Large intestine (tissue), 3 donors: ENCODE data around the gene NFATC1. TPM values are rescaled to one million over a fixed set of nuclear protein-coding genes. Genes with fewer than 3 reads are reported as not detected.

Experiments
- DNase-seq, 2 donors: peaks; one replicate each; pipeline versions ENCODE4 v3.0.0 to v3.0.0-alpha.2; 2013
- H3K27ac ChIP-seq: one replicate; pipeline ENCODE4 v1.5.1; 2013; ENCODE audit warnings: low read length
- H3K27me3 ChIP-seq: 2 replicates; pipeline ENCODE4 v1.6.1; 2013; ENCODE audit warnings: low read length; ENCODE audit not compliant: control insufficient read depth, insufficient read depth
- H3K36me3 ChIP-seq: 2 replicates; pipeline ENCODE4 v1.6.1; 2013; ENCODE audit warnings: low read length; ENCODE audit not compliant: control insufficient read depth, insufficient read depth
- H3K4me1 ChIP-seq: one replicate; pipeline ENCODE4 v1.6.1; 2013; ENCODE audit warnings: low read length; ENCODE audit not compliant: control insufficient read depth, insufficient read depth
- H3K4me3 ChIP-seq: one replicate; pipeline ENCODE4 v1.5.1; 2013; ENCODE audit warnings: low read length
- H3K9me3 ChIP-seq: one replicate; pipeline ENCODE4 v1.6.1; 2013; ENCODE audit warnings: mild to moderate bottlenecking, low read depth, low read length, moderate library complexity; ENCODE audit not compliant: control insufficient read depth
- WGBS: methylation state at CpG from one replicate; pipeline ENCODE4 v1.1.5; 2013; ENCODE audit warnings: low lambda C conversion rate; ENCODE audit not compliant: insufficient coverage; 5-methylcytosine and 5-hydroxymethylcytosine counted together
- polyA plus RNA-seq: library from polyadenylated mRNA; unstranded; fragments of 120-200 nt; gene quantifications from one replicate; pipeline ENCODE4 v1.2.1, GENCODE V29; 2013

The NFATC1 gene
- polyA plus RNA-seq, 1 donor, result 6.9 TPM

DNA sequence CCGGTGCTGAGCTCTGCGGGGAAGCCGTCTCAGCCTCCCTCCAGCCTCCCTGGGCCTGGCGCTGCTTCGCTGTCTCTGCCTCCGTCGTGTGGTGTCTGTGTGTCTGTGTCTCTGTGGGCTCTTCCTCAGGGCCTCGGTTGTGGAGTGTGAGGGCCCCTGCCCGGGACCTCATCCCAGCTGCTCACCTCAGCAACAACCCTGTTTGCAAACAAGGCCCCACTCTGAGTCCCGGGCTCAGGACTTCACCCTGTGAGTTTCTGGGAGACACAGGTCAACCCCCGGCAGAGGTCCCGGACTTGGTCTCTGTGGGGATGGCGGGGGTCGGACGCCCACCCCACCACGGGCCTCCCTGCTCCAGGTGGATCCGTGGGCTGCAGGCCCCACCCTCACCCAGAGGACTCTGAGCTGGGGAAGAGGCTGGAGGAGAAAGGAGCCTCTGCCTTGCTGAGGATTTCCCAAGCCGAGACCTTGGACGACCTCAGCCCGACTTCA, 156.5 kb downstream of the NFATC1 start:
- H3K27ac ChIP-seq, result no peak overlapping the region
- H3K4me1 ChIP-seq, result no peaks in the 10 kb centered on the region
- no peak overlapping the region for H3K4me3 ChIP-seq
- H3K27me3 ChIP-seq, result no peaks in the 10 kb centered on the region
- WGBS, result no CpG with 5 or more reads among the region's 20 CpGs
- H3K9me3 ChIP-seq, result peaks cover 36% of the 10 kb centered on the region
- no peaks in the 10 kb centered on the region for H3K36me3 ChIP-seq
- DNase-seq, result no peak

DNA sequence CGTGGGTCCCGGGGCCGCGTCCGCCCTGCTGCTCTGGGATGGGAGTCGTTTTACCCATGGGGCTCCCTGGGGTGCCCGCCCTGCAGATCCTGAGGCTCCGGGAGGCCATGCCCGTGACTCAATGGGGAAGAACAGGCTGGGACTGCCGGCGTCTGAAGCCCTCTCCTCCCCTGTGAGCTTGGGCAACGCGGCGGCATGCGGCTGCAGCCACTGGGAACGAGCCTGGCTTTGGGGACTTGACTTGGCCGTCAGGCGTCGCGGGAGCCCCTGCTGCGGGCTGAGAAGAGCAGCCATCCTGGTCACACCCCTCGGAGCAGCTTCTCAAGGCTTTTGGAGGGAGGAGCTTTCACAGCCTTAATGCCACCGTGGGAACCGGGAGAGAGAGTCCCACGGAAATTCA, 157.0 kb downstream of the NFATC1 start:
- H3K36me3 ChIP-seq, result no peaks in the 10 kb centered on the region
- H3K4me1 ChIP-seq, result no peaks in the 10 kb centered on the region
- WGBS, result 100% methylated on average over 2 of the region's 25 CpGs
- no peak for DNase-seq
- peaks cover 32% of the 10 kb centered on the region for H3K9me3 ChIP-seq
- H3K27me3 ChIP-seq, result no peaks in the 10 kb centered on the region
- no peak overlapping the region for H3K27ac ChIP-seq
- no peak overlapping the region for H3K4me3 ChIP-seq

DNA sequence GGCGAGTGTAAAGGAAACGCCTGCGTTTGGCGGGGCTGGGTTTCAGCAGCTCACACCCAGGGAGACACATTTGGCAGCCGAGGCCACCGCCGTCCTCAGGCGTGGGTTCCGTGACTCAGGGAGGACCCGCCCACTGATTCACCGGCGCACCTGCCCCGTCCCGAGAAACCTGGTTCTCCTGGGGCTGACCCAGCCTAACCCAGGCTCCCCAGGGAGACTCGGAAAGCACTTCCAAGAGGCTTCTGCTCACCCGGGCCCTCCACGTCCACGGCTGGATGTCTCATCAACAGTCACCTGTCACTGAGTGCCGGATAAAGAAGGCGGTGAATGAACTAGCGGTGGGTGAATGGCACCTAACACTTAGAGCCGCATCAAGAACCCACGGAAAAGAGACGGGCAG, 157.4 kb downstream of the NFATC1 start:
- H3K9me3 ChIP-seq, result peaks cover 27% of the 10 kb centered on the region
- H3K27ac ChIP-seq, result no peak overlapping the region
- H3K4me3 ChIP-seq, result no peak overlapping the region
- no peaks in the 10 kb centered on the region for H3K36me3 ChIP-seq
- H3K4me1 ChIP-seq, result no peaks in the 10 kb centered on the region
- WGBS, result 90% methylated on average over 2 of the region's 24 CpGs
- no peaks in the 10 kb centered on the region for H3K27me3 ChIP-seq
- no peak for DNase-seq

DNA sequence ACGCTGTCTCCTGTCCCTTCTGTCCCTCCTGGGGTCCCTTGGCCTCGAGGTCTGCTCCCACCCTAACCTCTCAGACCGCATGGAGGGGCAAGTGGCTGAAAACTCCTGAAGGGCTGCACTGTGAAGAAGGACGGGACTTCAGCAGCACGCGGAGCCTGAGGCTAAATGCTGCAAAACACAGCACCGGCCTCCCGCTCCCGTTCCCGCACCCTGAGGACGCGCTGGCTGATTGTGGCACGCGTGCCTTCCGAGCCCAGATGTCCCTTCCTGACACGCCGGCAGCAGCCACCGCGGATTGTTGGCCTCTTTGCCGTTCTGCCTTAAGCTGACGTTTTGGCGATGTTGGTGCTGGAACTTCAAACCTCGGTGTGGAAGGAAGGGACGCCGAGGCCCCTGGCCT, 158.0 kb downstream of the NFATC1 start:
- H3K4me1 ChIP-seq, result no peaks in the 10 kb centered on the region
- H3K27me3 ChIP-seq, result no peaks in the 10 kb centered on the region
- WGBS, result no CpG with 5 or more reads among the region's 25 CpGs
- H3K4me3 ChIP-seq, result no peak overlapping the region
- DNase-seq, result no peak
- no peak overlapping the region for H3K27ac ChIP-seq
- H3K36me3 ChIP-seq, result no peaks in the 10 kb centered on the region
- peaks cover 22% of the 10 kb centered on the region for H3K9me3 ChIP-seq

GRCh38 chr18:79554321-79554720, 158.6 kb downstream of the NFATC1 start:
- Histone ChIP-seq H3K4me1 (no peaks in the 10 kb centered on the region), H3K9me3 (peaks cover 22% of the 10 kb centered on the region), H3K36me3 (no peaks in the 10 kb centered on the region), H3K27ac (no peak overlapping the region), H3K27me3 (no peaks in the 10 kb centered on the region), H3K4me3 (no peak overlapping the region)
- no CpG with 5 or more reads among the region's 13 CpGs for WGBS
- no peak for DNase-seq

DNA sequence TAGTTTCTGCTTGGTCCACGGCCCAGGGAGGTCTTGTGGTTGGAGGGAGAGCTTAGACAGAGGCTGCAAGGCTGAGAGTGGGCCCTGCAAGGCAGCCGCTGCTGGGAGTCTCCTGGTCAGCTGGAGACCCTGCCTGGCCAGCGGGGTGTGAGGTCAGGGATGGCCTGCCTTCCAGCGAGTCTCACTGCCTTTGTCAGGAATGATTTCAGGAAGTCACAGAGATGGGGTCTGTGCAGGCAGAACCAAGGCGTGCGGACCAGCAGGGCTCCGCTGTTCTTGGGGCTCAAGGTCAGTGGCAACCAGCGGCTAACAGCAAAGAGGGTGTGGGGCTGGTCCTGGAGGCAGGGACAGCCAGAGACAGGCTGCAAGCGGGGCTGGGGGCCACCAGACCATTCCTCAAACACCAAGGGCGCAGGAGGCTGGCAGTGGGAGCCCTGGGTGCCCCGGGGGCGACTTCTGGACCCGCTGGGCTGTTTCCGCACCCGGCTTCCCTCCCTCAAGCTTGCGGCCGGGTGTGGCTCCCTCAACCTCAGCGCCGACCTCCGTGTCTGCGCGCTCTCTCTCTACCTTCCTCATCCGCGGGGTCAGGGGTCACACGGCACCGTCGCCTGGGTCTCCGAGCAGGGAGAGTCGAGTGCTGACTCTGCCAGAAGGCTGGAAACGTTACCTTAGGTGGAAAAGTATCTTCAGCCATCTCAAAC, 159.4 kb downstream of the NFATC1 start:
- Histone ChIP-seq H3K27ac (no peak overlapping the region), H3K9me3 (peaks cover 25% of the 10 kb centered on the region), H3K4me1 (no peaks in the 10 kb centered on the region), H3K36me3 (no peaks in the 10 kb centered on the region), H3K27me3 (no peaks in the 10 kb centered on the region), H3K4me3 (no peak overlapping the region)
- no peak for DNase-seq
- no CpG with 5 or more reads among the region's 30 CpGs for WGBS

GRCh38 chr18:79555885-79556284, 160.2 kb downstream of the NFATC1 start:
- Histone ChIP-seq H3K27me3 (no peaks in the 10 kb centered on the region), H3K4me3 (no peak overlapping the region), H3K36me3 (no peaks in the 10 kb centered on the region), H3K27ac (no peak overlapping the region), H3K9me3 (peaks cover 25% of the 10 kb centered on the region), H3K4me1 (no peaks in the 10 kb centered on the region)
- WGBS, result no CpG with 5 or more reads among the region's 19 CpGs
- DNase-seq, result no peak

GRCh38 chr18:79556829-79557585, 161.3 kb downstream of the NFATC1 start:
- no peak for DNase-seq

GRCh38 chr18:79558196-79558932, 162.6 kb downstream of the NFATC1 start:
- H3K27me3 ChIP-seq, result no peaks in the 10 kb centered on the region
- peaks cover 18% of the 10 kb centered on the region for H3K9me3 ChIP-seq
- WGBS, result no CpG with 5 or more reads among the region's 25 CpGs
- H3K36me3 ChIP-seq, result no peaks in the 10 kb centered on the region
- no peak for DNase-seq
- no peaks in the 10 kb centered on the region for H3K4me1 ChIP-seq
- H3K4me3 ChIP-seq, result no peak overlapping the region
- H3K27ac ChIP-seq, result no peak overlapping the region

More at GRCh38 chr18:79556829-79557585, 161.3 kb downstream of the NFATC1 start:
- no peaks in the 10 kb centered on the region for H3K4me1 ChIP-seq
- H3K27me3 ChIP-seq, result no peaks in the 10 kb centered on the region
- H3K4me3 ChIP-seq, result no peak overlapping the region
- peaks cover 25% of the 10 kb centered on the region for H3K9me3 ChIP-seq
- H3K27ac ChIP-seq, result no peak overlapping the region
- WGBS, result no CpG with 5 or more reads among the region's 21 CpGs
- H3K36me3 ChIP-seq, result no peaks in the 10 kb centered on the region

DNA sequence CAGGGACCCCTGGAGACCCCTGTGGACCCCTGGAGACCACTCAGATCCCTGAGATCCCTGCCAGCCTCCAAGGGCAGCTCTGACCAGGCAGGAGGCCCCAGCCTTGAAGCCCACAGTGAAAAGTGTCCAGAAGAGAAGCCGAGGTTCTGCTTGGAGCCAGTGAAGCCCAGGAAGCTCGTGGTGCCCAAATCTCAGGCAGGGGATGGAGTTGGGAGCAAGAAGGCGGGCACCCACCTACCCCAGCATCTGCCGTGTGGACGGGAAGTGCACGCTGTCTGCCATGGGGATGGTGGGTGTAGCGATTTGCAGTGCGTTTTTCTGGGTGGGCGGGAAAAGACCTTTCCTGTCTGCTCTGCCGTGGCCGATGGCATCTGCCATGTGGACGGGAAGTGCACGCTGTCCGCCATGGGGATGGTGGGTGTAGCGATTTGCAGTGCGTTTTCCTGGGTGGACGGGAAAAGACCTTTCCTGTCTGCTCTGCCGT, 163.2 kb downstream of the NFATC1 start:
- DNase-seq, result no peak
- peaks cover 22% of the 10 kb centered on the region for H3K9me3 ChIP-seq

More for the DNA sequence above, 163.2 kb downstream of the NFATC1 start:
- Histone ChIP-seq H3K27ac (no peak overlapping the region), H3K27me3 (no peaks in the 10 kb centered on the region), H3K4me1 (no peaks in the 10 kb centered on the region), H3K4me3 (no peak overlapping the region), H3K36me3 (no peaks in the 10 kb centered on the region)
- no CpG with 5 or more reads among the region's 18 CpGs for WGBS
